SK-N-SH (cell line): Measurements from ENCODE around the gene OR9A2.

ENCODE experiments used
- CTCF ChIP-seq: fragments of 200-600 bp; sonication (generic); IDR thresholded peaks from 2 replicates; pipeline ENCODE4 v1.6.1; 2017; ENCODE audit warnings: antibody characterized with exemption, mild to moderate bottlenecking, moderate library complexity
- EP300 ChIP-seq, 2 experiments: IDR thresholded peaks; 2 replicates each; pipeline versions ENCODE4 v1.4.0 to v1.6.1; 2012; ENCODE audit warnings: borderline replicate concordance in 1 of 2, low read depth in 1 of 2, low read length in 1 of 2
- EZH2phosphoT487 ChIP-seq: fragments of 200-600 bp; sonication (generic); IDR thresholded peaks from 2 replicates; pipeline ENCODE4 v1.6.1; 2017; ENCODE audit warnings: low read depth, mixed run types, mild to moderate bottlenecking, antibody characterized with exemption, moderate library complexity, borderline replicate concordance
- GATA2 ChIP-seq: sonication (generic); formaldehyde crosslinking; IDR thresholded peaks from 2 replicates; pipeline ENCODE4 v1.5.0; 2020; ENCODE audit warnings: mild to moderate bottlenecking, missing genetic modification reagents
- JUND ChIP-seq: IDR thresholded peaks from 2 replicates; pipeline ENCODE4 v1.4.0; 2012
- MAX ChIP-seq: IDR thresholded peaks from 2 replicates; pipeline ENCODE4 v1.4.0; 2012; ENCODE audit warnings: low read depth
- POLR2AphosphoS5 ChIP-seq: IDR thresholded peaks from 2 replicates; pipeline ENCODE4 v1.6.1; 2012; ENCODE audit warnings: low read depth, low read length
- RAD21 ChIP-seq: IDR thresholded peaks from 2 replicates; pipeline ENCODE4 v1.6.1; 2012; ENCODE audit warnings: mild to moderate bottlenecking, low read length
- REST ChIP-seq: IDR thresholded peaks from 2 replicates; pipeline ENCODE4 v1.6.1; 2012; ENCODE audit warnings: mild to moderate bottlenecking, low read depth, low read length, moderate library complexity
- RFX5 ChIP-seq: IDR thresholded peaks from 2 replicates; pipeline ENCODE4 v1.6.1; 2012; ENCODE audit warnings: mild to moderate bottlenecking, improper control_type of control experiment, low read length
- SIN3A ChIP-seq: IDR thresholded peaks from 2 replicates; pipeline ENCODE4 v1.6.1; 2012; ENCODE audit warnings: low read depth, mild to moderate bottlenecking, low read length, moderate library complexity, borderline replicate concordance
- USF2 ChIP-seq: fragments of 150-350 bp; IDR thresholded peaks from 2 replicates; pipeline ENCODE4 v1.6.1; 2017; ENCODE audit warnings: antibody characterized with exemption, low read length, low read depth, borderline replicate concordance

DNA sequence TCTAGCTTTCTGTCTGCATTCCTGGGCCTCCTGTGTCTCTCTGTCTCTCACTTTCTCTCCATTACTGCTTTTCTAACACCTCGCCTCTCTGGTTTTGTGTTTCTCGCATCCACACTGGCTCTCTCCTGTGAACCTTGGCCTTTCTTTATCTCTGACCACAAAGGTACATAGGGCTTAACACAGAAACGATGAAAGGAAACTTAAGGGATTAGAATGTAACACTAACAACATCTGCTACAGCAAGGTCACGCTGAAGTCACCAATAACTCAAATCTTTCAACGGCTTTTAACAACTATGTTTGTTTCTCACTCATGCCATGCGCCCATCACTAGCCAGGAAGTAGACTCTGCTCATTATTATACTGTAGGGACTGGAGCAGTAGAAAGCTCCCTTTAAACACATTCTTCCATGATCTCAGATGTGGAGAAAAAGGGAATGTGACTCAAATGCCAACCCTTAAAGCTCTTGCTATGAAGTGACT is 15.9 kb upstream of the OR9A2 start:
- TF ChIP-seq JUND (no peak), CTCF (no peak), EP300 (IDR thresholded peaks at IDR 0.05; ENCODE audit: borderline replicate concordance in 1 of 2, low read depth in 1 of 2, low read length in 1 of 2) (no peak), RAD21 (no peak), POLR2AphosphoS5 (no peak), USF2 (no peak), MAX (no peak), RFX5 (no peak), SIN3A (no peak), REST (no peak), GATA2 (CRISPR knock-in tag) (no peak), EZH2phosphoT487 (no peak)
